CMK (cell line): ENCODE data around the gene TOGARAM2.

Source experiments
- DNase-seq: peaks from one replicate; pipeline ENCODE4 v3.0.0-alpha.2; 2010; ENCODE audit warnings: low read depth

The TOGARAM2 gene

DNA sequence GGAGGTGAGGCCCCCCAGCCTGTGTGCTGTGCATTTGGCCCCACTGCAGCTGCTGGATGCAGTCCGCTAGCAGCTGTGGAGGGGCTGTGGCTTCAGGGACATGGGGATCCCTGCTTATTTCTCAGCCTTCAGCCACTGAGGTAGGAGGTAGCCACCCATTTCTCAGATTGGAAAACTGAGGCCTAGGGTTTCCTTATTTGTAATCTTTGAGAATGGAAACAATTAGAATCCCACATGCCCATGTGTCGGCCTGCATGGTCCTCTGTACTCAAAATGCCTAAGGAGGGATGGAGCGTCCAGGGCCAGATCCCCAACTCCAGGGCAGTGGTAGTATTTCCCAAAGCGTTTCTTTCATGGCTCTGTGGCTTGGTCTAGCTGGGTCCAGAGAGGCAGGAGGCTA is 42.1 kb downstream of the TOGARAM2 start:
- DNase-seq = no peak

GRCh38 chr2:29024882-29025430 is 43.9 kb downstream of the TOGARAM2 start:
- no peak for DNase-seq

- no peak for DNase-seq
Measured at GRCh38 chr2:29025711-29026110, 44.6 kb downstream of the TOGARAM2 start.

GRCh38 chr2:29031046-29031445 is 49.9 kb downstream of the TOGARAM2 start:
- DNase-seq = no peak

DNA sequence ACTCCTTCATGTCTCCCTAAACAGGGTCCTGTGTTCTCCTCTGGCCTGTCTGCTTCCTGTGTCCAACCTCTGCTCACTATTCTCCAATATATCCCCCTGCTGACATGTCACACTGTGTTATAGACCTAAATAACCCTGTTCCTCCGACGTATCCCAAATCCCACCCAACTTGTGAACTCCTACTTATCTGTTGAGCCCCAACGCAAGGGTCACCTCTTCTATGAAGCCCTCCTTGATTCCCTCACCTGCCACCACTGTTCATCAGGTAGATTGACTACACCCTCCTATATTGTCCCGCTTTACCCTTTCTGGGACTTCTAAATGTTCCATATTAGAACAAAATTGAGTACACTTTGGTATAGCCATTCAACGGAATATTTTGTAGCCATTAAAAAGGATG is 51.1 kb downstream of the TOGARAM2 start:
- DNase-seq = no peak

DNA sequence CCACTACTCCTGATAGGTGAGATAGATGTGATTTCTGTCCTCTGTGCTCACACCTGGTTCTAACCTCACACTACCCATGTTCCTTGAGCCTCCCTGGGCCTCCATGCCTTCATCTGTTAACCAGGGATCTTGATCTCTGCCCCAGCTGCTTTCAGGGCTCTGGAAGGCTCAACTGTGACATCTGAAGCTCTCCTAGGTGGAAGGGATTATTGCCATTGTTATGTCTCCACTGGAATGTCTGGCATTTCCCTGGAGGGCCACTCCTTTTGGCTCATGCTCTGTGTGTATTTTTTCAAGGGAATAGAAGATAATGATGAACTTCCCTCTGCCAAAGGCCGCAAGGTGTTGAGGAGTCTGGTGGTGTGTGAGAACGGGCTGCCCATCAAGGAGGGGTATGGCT is 52.1 kb downstream of the TOGARAM2 start:
- DNase-seq = no peak

- no peak for DNase-seq
Measured at GRCh38 chr2:29033656-29034055, 52.6 kb downstream of the TOGARAM2 start.

DNA sequence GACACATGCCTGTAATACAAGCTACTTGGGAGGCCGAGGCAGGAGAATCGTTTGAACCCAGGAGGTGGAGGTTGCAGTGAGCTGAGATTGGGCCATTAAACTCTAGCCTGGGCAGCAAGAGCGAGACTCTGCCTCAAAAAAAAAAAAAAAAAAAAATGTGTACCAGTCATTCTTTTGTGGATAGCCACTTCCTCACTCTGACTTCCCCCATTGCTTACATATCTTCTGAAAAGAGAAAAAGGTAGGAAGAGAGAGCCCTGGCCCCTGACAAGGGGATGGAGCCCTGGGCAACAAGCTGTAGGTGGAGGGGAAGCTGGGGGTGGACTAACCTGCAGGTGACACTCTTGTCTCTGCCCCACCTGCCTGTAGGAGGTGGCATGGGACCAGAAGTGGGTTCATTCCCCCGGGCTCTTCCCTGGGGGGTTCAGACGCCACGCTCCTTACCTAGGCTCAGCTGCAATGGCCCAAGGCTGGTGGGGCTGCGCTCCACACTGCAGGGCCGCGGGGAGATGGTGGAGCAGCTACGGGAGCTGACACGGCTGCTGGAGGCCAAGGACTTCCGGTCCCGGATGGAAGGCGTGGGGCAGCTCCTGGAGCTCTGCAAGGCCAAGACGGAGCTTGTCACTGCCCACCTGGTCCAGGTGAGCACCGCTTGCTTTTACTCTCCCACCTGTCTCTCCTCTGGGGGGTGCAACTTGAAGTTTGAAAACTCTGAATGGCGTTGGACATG is 54.1 kb downstream of the TOGARAM2 start:
- no peak for DNase-seq

DNA sequence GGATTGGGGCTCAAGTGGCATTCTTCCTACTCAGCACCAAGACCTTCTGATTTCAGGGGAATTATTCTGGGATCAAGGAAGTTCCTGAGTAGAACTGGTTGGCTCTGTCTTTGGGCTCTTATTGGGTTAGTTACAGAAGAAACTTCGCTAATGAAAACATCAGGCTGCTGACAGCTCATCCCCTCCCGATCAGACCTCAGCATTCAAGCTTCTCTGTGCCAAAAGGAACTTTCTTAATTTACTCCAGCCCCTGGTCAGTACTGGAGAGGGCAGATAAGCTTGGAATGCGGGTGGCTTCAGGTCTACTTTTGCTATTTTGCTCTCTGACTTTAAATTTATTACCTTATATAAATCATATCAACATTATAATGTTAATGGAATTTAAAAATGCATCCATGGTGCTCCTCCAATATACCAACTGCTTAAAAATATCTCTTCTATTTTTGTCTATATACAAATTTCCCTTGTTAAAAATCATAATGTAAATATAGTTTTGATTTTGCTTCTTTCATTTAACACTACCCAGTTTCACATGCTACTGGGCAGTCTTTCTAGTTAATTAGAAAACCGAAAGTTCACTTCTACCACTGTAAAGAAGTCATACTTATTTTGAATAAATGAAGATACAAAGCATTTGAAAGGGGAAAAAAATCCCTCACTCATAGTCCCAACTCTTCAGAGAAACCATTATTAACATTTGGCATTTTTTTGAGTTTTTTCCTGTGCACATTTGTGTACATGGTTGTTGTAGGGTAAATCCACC is 58.8 kb downstream of the TOGARAM2 start:
- DNase-seq = no peak

GRCh38 chr2:29040552-29040951 is 59.5 kb downstream of the TOGARAM2 start:
- no peak for DNase-seq

DNA sequence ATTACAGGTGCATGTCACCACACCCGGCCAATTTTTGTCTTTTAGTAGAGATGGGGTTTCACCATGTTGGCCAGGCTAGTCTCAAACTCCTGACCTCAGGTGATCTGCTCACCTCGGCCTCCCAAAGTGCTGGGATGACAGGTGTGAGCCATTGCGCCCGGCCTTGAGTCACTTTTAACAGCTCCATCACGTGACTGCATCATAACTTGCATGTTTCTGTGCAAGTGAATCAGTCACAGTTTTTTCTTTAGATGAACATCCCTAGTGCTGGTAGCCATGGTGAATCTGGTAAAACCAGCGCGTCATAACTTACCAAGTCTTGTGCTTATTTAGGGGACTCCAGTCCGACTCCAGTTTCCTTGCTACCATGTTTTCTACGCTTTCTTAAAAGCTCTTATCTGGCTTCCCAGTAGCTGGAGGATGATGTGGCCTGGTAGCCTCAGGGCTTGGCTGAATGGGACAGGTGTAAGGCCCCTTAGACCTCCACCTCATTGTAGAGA is 60.1 kb downstream of the TOGARAM2 start:
- no peak for DNase-seq

- DNase-seq = no peak
Measured at GRCh38 chr2:29042561-29043075, 61.5 kb downstream of the TOGARAM2 start.

DNA sequence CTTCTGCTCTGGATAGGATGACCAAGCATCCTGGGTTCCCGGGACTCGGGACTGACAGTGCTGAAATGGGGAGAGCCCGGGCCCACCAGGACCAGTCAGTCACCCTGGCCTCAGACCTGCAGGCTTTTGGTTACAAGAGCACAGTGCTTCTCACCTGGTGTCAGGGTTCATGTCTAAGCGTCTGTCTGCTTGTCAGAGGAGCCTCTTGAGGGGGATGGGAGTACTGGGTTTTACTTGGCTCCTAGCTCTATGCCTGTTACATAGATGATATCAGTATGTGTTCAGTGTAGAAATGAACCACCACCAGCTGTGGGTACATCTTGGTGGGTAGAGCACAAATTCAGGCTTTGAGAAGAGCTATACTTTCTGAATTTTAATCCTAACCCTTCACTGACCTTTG is 63.4 kb downstream of the TOGARAM2 start:
- DNase-seq = no peak

DNA sequence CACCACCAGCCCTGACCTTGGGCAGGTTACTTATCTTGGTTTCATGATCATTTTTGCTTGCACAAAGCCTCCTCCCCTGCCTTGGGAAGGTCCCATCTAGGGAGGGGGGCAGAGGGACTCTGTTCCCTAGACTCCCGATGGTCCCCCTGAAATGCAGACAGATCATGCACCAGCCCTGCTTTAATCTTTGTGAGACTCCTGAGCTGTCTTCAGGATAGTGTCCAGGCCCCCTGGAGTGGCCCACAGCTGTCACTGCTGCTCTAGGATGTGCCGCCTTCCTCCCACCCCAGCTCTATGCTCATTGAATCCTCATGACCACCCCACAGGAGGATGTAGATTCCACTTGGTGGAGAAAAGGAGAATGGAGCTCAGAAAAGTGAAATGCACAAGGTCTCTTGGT is 65.2 kb downstream of the TOGARAM2 start:
- no peak for DNase-seq

DNA sequence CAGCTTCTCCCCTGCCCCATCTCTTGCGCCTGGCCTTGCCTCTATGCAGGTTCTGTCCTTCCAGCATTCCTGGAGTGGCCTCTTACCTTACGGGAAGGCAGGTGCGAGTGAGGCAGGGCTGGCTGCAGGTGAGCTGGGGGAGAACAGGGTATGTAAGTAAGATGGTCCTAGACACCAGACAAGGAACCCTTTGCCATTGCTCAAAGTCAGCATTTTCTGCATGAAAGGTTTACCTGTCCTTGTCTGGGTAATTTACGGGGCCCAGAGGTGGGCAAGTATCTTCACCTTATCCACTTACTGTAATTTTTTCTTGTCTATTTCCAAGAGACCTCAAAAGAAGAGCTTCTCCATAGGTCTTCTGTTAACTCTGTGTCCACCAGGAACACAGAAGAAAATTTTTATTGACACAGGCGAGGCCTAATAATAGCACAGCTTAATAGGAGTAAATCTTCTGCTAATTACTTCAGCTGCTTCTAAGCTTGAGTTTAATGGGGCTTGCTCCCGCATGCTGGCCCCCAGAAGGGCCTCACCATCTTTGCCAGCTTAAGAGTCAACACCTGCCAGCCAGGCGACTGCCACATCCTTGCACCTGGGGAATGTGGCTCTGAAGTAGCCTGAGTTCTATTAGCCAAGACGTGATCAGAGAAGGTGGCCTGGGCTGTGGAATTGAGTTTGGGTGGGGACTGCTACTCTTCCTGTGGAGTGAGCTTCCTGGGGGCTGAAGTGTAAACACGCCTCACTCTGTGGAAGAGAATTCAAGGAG is 66.2 kb downstream of the TOGARAM2 start:
- no peak for DNase-seq

DNA sequence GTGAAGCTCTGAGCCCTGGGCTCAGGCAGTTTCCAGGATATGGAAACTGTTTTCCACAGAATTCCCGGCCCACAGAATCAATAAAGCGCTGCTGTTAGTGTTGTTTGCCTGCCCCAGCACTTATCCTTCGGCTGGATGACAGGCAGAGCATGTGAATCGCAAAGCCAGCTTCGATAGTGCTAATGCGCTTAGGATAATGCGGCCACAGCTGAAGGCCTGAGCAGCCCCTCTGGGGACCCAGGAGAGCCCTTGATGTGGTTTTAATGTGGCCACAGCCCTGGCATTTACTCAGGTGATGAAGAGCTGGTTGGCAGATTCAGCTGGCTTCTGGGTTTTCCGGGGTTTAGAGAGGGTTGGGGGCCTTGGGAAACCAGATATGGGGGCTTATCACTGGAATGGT is 69.5 kb downstream of the TOGARAM2 start:
- no peak for DNase-seq

DNA sequence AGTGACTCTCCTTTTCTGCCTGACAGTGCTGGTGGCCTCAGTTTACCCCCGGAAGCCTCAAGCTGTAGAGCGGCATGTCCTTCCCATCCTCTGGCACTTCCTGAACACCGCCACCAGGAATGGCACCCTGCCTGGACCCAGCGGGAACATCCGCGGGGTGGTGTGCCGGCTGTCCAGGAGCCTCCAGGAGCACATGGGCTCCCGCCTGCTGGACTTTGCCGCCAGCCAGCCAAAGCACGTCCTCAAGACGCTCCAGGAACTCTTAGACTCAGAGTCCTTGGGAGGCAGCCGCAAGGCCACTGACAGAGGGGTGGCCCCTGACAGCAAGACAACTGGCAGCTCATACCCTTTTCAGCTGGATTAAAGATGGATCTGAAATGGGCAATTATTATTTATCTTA is 70.6 kb downstream of the TOGARAM2 start:
- DNase-seq = no peak

GRCh38 chr2:29052807-29053206 is 71.7 kb downstream of the TOGARAM2 start:
- DNase-seq = no peak

GRCh38 chr2:29053223-29053622 is 72.1 kb downstream of the TOGARAM2 start:
- no peak for DNase-seq

- no peak for DNase-seq
Measured at GRCh38 chr2:29053670-29054400, 72.7 kb downstream of the TOGARAM2 start.

- no peak for DNase-seq
Measured at GRCh38 chr2:29054430-29054829, 73.3 kb downstream of the TOGARAM2 start.

- DNase-seq = no peak
Measured at GRCh38 chr2:29055601-29056000, 74.5 kb downstream of the TOGARAM2 start.
